HEK293T (cell line): Measurements from ENCODE around the gene DNAH8.

Experiments used
- CTCF ChIA-PET: fragments of 350-600 bp; formaldehyde crosslinking; extraction: SDS; loops from one replicate; lab custom pipeline; 2021; ENCODE audit warnings: antibody characterized with exemption, inconsistent platforms; lab: Yijun Ruan, JAX
- POLR2A ChIA-PET: fragments of 350-600 bp; formaldehyde crosslinking; extraction: SDS; loops from one replicate; lab custom pipeline; 2020; ENCODE audit warnings: antibody characterized with exemption, inconsistent platforms; lab: Yijun Ruan, JAX
- DNase-seq: peaks from one replicate; pipeline ENCODE4 v3.0.0; 2012; ENCODE audit warnings: mixed read lengths; ENCODE audit errors: extremely low spot score
- ARNT ChIP-seq: fragments of 450-650 bp; IDR thresholded peaks from 2 replicates; pipeline ENCODE4 v1.6.1; 2017; ENCODE audit warnings: mild to moderate bottlenecking
- BHLHE40 ChIP-seq: fragments of 450-650 bp; IDR thresholded peaks from 2 replicates; pipeline ENCODE4 v1.6.1; 2016; ENCODE audit warnings: mild to moderate bottlenecking, moderate library complexity, borderline replicate concordance
- CTBP1 ChIP-seq: fragments of 450-650 bp; IDR thresholded peaks from 2 replicates; pipeline ENCODE4 v1.6.1; 2016; ENCODE audit warnings: borderline replicate concordance
- ELF4 ChIP-seq: fragments of 450-650 bp; IDR thresholded peaks from 2 replicates; pipeline ENCODE4 v1.6.1; 2017; ENCODE audit warnings: antibody characterized with exemption
- FOXA1 ChIP-seq: fragments of 450-650 bp; IDR thresholded peaks from 2 replicates; pipeline ENCODE4 v1.6.1; 2016; ENCODE audit warnings: mild to moderate bottlenecking
- FOXK2 ChIP-seq: fragments of 450-650 bp; IDR thresholded peaks from 2 replicates; pipeline ENCODE4 v1.6.1; 2016; ENCODE audit warnings: mild to moderate bottlenecking
- FOXM1 ChIP-seq: fragments of 450-650 bp; IDR thresholded peaks from 2 replicates; pipeline ENCODE4 v1.6.1; 2017; ENCODE audit warnings: mild to moderate bottlenecking, borderline replicate concordance
- HDGF ChIP-seq: fragments of 450-650 bp; IDR thresholded peaks from 2 replicates; pipeline ENCODE4 v1.6.1; 2017; ENCODE audit warnings: antibody characterized with exemption, borderline replicate concordance
- L3MBTL2 ChIP-seq: fragments of 450-650 bp; conservative IDR thresholded peaks from 2 replicates; pipeline ENCODE4 v1.6.1; 2016; ENCODE audit warnings: mild to moderate bottlenecking
- LEF1 ChIP-seq: fragments of 450-650 bp; IDR thresholded peaks from 2 replicates; pipeline ENCODE4 v1.6.1; 2017; ENCODE audit warnings: mild to moderate bottlenecking, borderline replicate concordance
- NFRKB ChIP-seq: fragments of 450-650 bp; IDR thresholded peaks from 2 replicates; pipeline ENCODE4 v1.6.1; 2016; ENCODE audit warnings: mild to moderate bottlenecking, moderate library complexity
- SP1 ChIP-seq: fragments of 450-650 bp; IDR thresholded peaks from 2 replicates; pipeline ENCODE4 v1.6.1; 2017
- SUZ12 ChIP-seq: fragments of 450-650 bp; IDR thresholded peaks from 2 replicates; pipeline ENCODE4 v1.6.1; 2016; ENCODE audit warnings: mild to moderate bottlenecking
- TARDBP ChIP-seq: fragments of 450-650 bp; IDR thresholded peaks from 2 replicates; pipeline ENCODE4 v1.6.1; 2016
- ZNF384 ChIP-seq: fragments of 450-650 bp; IDR thresholded peaks from 2 replicates; pipeline ENCODE4 v1.6.1; 2016
- TF ChIP-seq, protein P1 (sequence below): fragments of 450-650 bp; IDR thresholded peaks from 2 replicates; pipeline ENCODE4 v1.6.1; 2016

DNAH8 gene

DNA sequence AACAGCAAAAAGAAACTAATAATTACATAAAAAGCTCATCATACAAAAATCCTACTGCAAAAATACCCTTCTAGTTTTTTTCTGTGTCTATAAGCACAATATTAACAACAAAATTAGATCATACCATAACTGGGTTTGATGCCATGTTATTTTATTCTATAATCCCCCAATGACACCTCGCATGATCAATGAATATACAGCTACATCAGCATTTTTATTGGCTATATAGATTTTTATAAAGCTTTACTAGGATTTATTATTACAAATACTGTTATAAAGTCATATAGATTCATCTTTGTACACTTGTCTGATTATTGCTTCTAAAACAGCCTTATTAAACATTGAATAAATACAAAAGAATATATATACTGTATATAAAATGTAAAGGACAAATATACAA lies 288.4 kb downstream of the DNAH8 start:
- TF ChIP-seq FOXA1, result no peak
- TF ChIP-seq SUZ12, result no peak
- TF ChIP-seq, protein P1, sequence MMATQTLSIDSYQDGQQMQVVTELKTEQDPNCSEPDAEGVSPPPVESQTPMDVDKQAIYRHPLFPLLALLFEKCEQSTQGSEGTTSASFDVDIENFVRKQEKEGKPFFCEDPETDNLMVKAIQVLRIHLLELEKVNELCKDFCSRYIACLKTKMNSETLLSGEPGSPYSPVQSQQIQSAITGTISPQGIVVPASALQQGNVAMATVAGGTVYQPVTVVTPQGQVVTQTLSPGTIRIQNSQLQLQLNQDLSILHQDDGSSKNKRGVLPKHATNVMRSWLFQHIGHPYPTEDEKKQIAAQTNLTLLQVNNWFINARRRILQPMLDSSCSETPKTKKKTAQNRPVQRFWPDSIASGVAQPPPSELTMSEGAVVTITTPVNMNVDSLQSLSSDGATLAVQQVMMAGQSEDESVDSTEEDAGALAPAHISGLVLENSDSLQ, result no peak
- TF ChIP-seq LEF1, result no peak
- TF ChIP-seq ARNT, result no peak
- no peak for TF ChIP-seq SP1
- TF ChIP-seq FOXK2, result no peak
- DNase-seq, result no peak
- POLR2A ChIA-PET, result no interaction called here
- CTCF ChIA-PET, result interaction anchor here (0.8 to 2.0 kb wide), 6 partner anchors 14 to 302 kb away, joined by 3 to 7 read pairs (median 4); no protein-coding TSS in a partner anchor

DNA sequence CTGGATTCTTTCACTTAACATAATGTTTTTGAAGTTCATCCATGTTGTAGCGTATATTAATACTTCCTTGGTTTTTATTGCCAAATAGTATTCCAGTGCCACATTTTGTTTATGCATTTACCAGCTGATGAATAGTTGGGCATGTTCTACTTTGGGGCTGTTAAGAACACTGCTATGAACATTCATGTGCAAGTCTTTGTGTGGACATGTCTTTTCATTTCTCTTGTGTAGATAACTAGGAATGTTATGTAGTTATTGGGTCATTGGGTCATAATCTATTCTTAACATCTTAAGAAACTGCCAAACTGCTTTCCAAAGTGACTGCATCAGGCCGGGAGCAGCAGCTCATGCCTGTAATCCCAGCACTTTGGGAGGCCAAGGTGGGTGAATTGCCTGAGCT lies 289.7 kb downstream of the DNAH8 start:
- POLR2A ChIA-PET, result no interaction called here
- no peak for DNase-seq
- TF ChIP-seq SP1 (no peak), FOXK2 (no peak), TARDBP (no peak), CTBP1 (no peak), ELF4 (no peak)
- CTCF ChIA-PET, result interaction anchor here (2.0 kb wide), 1 partner anchor 97 kb away, joined by 7 read pairs; no protein-coding TSS in a partner anchor

DNA sequence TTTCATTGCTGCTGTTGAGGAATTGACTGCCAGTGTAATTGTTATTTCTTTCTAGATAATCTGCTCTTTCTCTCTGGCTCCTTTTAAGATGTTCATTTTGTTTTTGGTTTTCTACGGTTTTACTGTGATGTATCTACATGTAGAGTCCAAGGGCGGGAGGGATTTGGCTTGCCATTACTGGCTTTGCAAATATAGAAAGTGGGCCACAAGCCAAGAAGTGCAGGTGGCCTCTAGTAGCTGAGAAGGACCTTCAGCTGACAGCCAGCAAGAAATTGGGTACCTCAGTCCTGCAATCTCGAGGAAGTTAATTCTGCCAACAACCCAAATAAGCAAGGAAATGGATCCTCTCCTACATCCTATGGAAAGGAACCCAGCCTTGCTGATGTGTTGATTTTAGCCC lies 290.7 kb downstream of the DNAH8 start:
- no peak for TF ChIP-seq LEF1
- TF ChIP-seq TARDBP, result no peak
- no peak for TF ChIP-seq L3MBTL2
- TF ChIP-seq FOXK2, result no peak
- TF ChIP-seq SP1, result no peak
- no peak for TF ChIP-seq ELF4
- TF ChIP-seq, protein P1, result no peak
- no peak for TF ChIP-seq BHLHE40
- no peak for TF ChIP-seq ZNF384
- no peak for TF ChIP-seq CTBP1
- no peak for TF ChIP-seq NFRKB
- TF ChIP-seq FOXM1, result no peak
- no peak for TF ChIP-seq ARNT
- TF ChIP-seq HDGF, result no peak
- no peak for TF ChIP-seq FOXA1
- no peak for TF ChIP-seq SUZ12
- DNase-seq, result no peak
- CTCF ChIA-PET, result interaction anchor here (0.7 to 1.2 kb wide), 2 partner anchors 9 to 21 kb away, joined by 3 to 6 read pairs; no protein-coding TSS in a partner anchor
- POLR2A ChIA-PET, result no interaction called here

DNA sequence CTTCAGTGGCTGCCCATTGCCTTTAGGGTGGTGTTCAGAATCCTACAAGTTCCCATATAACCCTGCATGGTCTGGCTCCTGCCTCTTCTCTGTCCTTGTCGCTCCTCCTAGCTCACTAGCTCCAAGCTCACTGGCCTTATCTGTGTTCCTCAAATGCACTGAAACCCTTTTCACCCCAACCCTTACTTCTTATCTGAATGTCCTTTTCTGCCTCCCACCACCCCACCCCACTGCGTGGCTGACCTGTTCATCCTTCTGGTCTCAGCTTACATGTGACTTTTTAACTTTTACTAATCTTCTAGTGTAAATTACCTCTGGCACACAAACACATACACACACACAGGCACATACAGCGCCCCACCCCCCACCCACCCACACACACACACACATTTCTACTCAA lies 292.5 kb downstream of the DNAH8 start:
- ChIA-PET CTCF (interaction anchor here (1.2 kb wide), 1 partner anchor 11 kb away, joined by 5 read pairs; no protein-coding TSS in a partner anchor), POLR2A (no interaction called here)
- no peak for DNase-seq
- TF ChIP-seq SP1 (no peak), NFRKB (no peak), ELF4 (no peak), L3MBTL2 (no peak), SUZ12 (no peak), FOXK2 (no peak), FOXA1 (no peak), LEF1 (no peak), FOXM1 (no peak), HDGF (no peak), ZNF384 (no peak), BHLHE40 (no peak), ARNT (no peak), TARDBP (no peak), CTBP1 (no peak)
- TF ChIP-seq, protein P1, result no peak

DNA sequence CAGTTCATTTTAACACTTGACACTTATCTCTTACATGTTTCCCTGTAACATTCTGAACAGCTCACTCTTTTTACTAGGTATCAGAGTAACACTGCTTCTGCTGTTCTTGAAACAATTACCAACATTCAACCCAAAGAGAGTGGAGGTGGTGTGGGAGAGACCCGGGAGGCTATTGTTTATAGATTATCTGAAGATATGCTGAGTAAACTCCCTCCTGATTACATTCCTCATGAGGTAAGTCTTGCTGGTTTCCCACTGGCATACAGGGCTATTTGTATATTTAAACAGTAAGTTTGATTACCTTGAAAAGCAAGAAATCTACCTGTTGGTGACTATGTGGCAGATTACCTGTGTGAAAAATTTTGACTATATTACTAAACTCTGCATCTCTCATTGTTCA lies 293.6 kb downstream of the DNAH8 start:
- ChIA-PET CTCF (interaction anchor here (0.6 to 1.2 kb wide), 3 partner anchors 11 to 139 kb away, joined by 3 to 5 read pairs (median 5); no protein-coding TSS in a partner anchor), POLR2A (no interaction called here)
- DNase-seq, result no peak

DNA sequence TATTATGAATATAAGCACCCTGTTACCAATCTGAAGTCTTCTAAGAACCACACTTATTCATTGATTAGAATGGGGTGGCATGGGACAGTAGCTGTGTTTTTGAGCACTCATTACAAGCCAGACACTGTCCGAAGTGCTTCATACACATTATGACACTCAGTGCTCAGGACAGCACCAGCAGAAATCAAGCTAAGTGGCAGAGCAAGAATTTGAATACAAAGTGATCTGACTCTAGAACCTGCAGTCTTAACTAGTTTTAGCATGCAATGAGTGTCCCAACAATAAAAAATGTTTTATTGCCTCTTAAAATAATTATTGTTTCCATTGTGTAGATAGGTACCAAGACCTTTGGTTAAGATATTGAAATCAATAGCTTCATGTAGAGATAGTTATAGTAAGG lies 294.4 kb downstream of the DNAH8 start:
- ChIA-PET CTCF (interaction anchor here (0.6 to 1.6 kb wide), 4 partner anchors 12 to 293 kb away, joined by 3 to 5 read pairs (median 4); no protein-coding TSS in a partner anchor), POLR2A (no interaction called here)
- no peak for DNase-seq
- TF ChIP-seq, protein P1, result no peak
- TF ChIP-seq TARDBP (no peak), NFRKB (no peak), CTBP1 (no peak), FOXK2 (no peak), SUZ12 (no peak), ELF4 (no peak), ZNF384 (no peak), ARNT (no peak), L3MBTL2 (no peak), SP1 (no peak), HDGF (no peak)

More for the DNA sequence above, 293.6 kb downstream of the DNAH8 start:
- TF ChIP-seq SP1 (no peak), FOXK2 (no peak), BHLHE40 (no peak), SUZ12 (no peak)
